HUDEP-2 (cell line): ENCODE measurements around the gene NOC4L.
"Not testable (repeated sequence)": the region's sequence is repeated elsewhere in the genome, so short reads cannot be mapped to it uniquely, and the experiment has no call there.

Experiments
- DNase-seq, 76 experiments: peaks; one replicate each; lab custom pipeline; 2025; ENCODE audit not compliant: unreplicated experiment in 76 of 76; lab: John Stamatoyannopoulos, UW

NOC4L gene

GRCh38 chr12:132144115-132144809, at the start of gene NOC4L, which contains the start of gene DDX51:
Gene NOC4L, plus strand, starts transcription at chr12:132144457. Its CDS starts 32 bp downstream, at chr12:132144489.
Gene DDX51, minus strand, starts transcription at chr12:132144319. Its CDS starts 23 bp downstream, at chr12:132144296.
- peak in 74 of 76 experiments; percentile 11 to 95 (median 85) for DNase-seq

- DNase-seq: no peak
These were observed 48.5 kb upstream of the NOC4L start for GRCh38 chr12:132095520-132096409.

- DNase-seq: no peak
These were observed 44.5 kb upstream of the NOC4L start for GRCh38 chr12:132099739-132100138.

- DNase-seq: no peak
These were observed 43.8 kb upstream of the NOC4L start for GRCh38 chr12:132100306-132101065.

GRCh38 chr12:132102297-132102696, 42.0 kb upstream of the NOC4L start:
- no peak for DNase-seq

- not testable (repeated sequence) for DNase-seq
These were observed 41.2 kb upstream of the NOC4L start for GRCh38 chr12:132103072-132103471.

- no peak for DNase-seq
These were observed 40.5 kb upstream of the NOC4L start for GRCh38 chr12:132103542-132104308.

- DNase-seq: no peak
These were observed 38.8 kb upstream of the NOC4L start for GRCh38 chr12:132105467-132105866.

GRCh38 chr12:132106921-132107320, 37.3 kb upstream of the NOC4L start:
- no peak for DNase-seq

- DNase-seq: no peak
These were observed 35.9 kb upstream of the NOC4L start for GRCh38 chr12:132108211-132108832.

- no peak for DNase-seq
These were observed 34.5 kb upstream of the NOC4L start for GRCh38 chr12:132109741-132110140.

GRCh38 chr12:132110677-132111076, 33.6 kb upstream of the NOC4L start:
- DNase-seq: no peak

GRCh38 chr12:132111654-132112304, 32.5 kb upstream of the NOC4L start:
- DNase-seq: no peak

- no peak for DNase-seq
These were observed 29.6 kb upstream of the NOC4L start for GRCh38 chr12:132114667-132115066.

- DNase-seq: no peak
These were observed 28.8 kb upstream of the NOC4L start for GRCh38 chr12:132115500-132115899.

- DNase-seq: no peak
These were observed 27.3 kb upstream of the NOC4L start for GRCh38 chr12:132116709-132117557.

- DNase-seq: no peak
These were observed 26.7 kb upstream of the NOC4L start for GRCh38 chr12:132117558-132117875.

GRCh38 chr12:132118876-132119275, 25.4 kb upstream of the NOC4L start:
- DNase-seq: no peak

GRCh38 chr12:132121283-132121682, 23.0 kb upstream of the NOC4L start:
- no peak for DNase-seq
